Calu3 (cell line): ENCODE data around the gene SYNGR2. TPM values are rescaled to one million over a fixed set of nuclear protein-coding genes. Genes with fewer than 3 reads are reported as not detected.

Source experiments
- BruUV-seq: library from RNA; stranded (reverse); fragments of 400-500 nt; replicated peaks from 2 replicates; lab custom pipeline; 2021; lab: Mats Ljungman, UMichigan
- CTCF ChIA-PET: fragments of 300-600 bp; sonication (Branson Sonifier 250); formaldehyde crosslinking; loops from one replicate; lab custom pipeline; 2022; ENCODE audit warnings: antibody characterized with exemption; lab: Charles Lee
- DNase-seq: peaks from one replicate; pipeline ENCODE4 v3.0.0; 2022
- H3K27ac Mint-ChIP-seq: one replicate; pipeline ENCODE4 v1.8.0; 2022; ENCODE audit warnings: mixed read lengths; ENCODE audit not compliant: unreplicated experiment
- H3K27me3 Mint-ChIP-seq: one replicate; pipeline ENCODE4 v1.8.0; 2022; ENCODE audit warnings: mixed read lengths; ENCODE audit not compliant: unreplicated experiment
- H3K36me3 Mint-ChIP-seq: one replicate; pipeline ENCODE4 v1.8.0; 2022; ENCODE audit warnings: mild to moderate bottlenecking, moderate library complexity, mixed read lengths; ENCODE audit not compliant: insufficient read depth, unreplicated experiment
- H3K4me1 Mint-ChIP-seq: one replicate; pipeline ENCODE4 v1.8.0; 2022; ENCODE audit warnings: mild to moderate bottlenecking, low read depth, mixed read lengths; ENCODE audit not compliant: unreplicated experiment
- H3K4me3 Mint-ChIP-seq: one replicate; pipeline ENCODE4 v1.8.0; 2022; ENCODE audit warnings: mild to moderate bottlenecking, low read depth, moderate library complexity, mixed read lengths; ENCODE audit not compliant: unreplicated experiment
- H3K9me3 Mint-ChIP-seq: one replicate; pipeline ENCODE4 v1.8.0; 2022; ENCODE audit warnings: low read depth, mixed read lengths; ENCODE audit not compliant: unreplicated experiment
- intact Hi-C: fragments of 100-400 bp; cut with micrococcal nuclease; formaldehyde crosslinking; loops from one replicate; pipeline ENCODE4 v1.10.0; 2022; ENCODE audit not compliant: unreplicated experiment
- total RNA-seq: library from RNA; stranded (reverse); gene quantifications from 2 replicates; pipeline ENCODE4 v1.2.3, GENCODE V29; 2022
- TF ChIP-seq, protein P1 (sequence below): fragments of 200-600 bp; IDR thresholded peaks from one replicate; pipeline ENCODE4 v1.8.0; 2022; ENCODE audit warnings: antibody characterized with exemption; ENCODE audit not compliant: unreplicated experiment

SYNGR2 gene
- total RNA-seq, 1 experiment from 2014 or later: 204 TPM

DNA sequence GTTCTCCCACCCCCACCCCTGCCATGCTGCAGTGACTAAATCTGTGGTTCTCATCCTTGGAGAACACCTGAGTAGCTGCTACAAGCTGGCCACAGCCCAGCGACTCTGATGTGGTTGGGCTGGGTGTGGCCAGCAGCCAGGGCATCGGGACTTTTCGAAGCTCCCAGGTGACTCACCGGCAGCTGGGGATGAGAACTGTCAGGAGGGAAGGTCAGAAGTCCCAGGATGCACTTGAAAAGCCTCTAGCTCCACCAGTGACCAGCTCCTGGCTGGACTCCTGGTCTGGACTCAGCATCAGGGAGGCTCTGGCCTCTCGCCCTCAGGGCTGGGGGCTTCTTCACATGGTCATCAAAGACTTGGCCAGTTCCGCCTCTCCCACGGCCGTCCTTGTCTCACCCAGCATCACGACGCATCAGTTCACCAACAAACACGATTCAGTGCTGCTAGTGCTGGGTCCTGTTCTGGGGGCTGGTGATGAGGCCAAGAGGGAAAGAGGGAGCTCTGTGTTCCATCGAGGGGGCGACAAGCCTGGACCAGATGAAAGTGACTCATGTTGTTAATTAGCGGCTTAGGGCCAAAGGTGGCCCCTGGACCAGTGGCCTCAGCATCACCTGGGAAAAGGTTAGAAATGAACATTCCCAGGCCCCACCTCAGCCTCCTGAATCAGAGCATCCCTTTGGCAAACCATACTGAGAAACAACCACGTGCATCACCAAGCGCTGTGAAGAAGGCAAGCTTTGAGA, 26.1 kb upstream of the SYNGR2 start:
- H3K36me3 Mint-ChIP-seq: peaks cover 51% of the 10 kb centered on the region
- H3K4me3 Mint-ChIP-seq: no peak overlapping the region
- intact Hi-C loops: no loop called here
- H3K27me3 Mint-ChIP-seq: no peaks in the 10 kb centered on the region
- TF ChIP-seq, protein P1, sequence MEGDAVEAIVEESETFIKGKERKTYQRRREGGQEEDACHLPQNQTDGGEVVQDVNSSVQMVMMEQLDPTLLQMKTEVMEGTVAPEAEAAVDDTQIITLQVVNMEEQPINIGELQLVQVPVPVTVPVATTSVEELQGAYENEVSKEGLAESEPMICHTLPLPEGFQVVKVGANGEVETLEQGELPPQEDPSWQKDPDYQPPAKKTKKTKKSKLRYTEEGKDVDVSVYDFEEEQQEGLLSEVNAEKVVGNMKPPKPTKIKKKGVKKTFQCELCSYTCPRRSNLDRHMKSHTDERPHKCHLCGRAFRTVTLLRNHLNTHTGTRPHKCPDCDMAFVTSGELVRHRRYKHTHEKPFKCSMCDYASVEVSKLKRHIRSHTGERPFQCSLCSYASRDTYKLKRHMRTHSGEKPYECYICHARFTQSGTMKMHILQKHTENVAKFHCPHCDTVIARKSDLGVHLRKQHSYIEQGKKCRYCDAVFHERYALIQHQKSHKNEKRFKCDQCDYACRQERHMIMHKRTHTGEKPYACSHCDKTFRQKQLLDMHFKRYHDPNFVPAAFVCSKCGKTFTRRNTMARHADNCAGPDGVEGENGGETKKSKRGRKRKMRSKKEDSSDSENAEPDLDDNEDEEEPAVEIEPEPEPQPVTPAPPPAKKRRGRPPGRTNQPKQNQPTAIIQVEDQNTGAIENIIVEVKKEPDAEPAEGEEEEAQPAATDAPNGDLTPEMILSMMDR: no peak
- H3K4me1 Mint-ChIP-seq: peaks cover 68% of the 10 kb centered on the region
- no peaks in the 10 kb centered on the region for H3K9me3 Mint-ChIP-seq
- peak overlapping the region; percentile 50 for H3K27ac Mint-ChIP-seq
- CTCF ChIA-PET: interaction anchor here (0.7 to 1.4 kb wide), 6 partner anchors 9 to 311 kb away, joined by 3 to 16 read pairs (median 5); partner anchors contain the start of genes AFMID, BIRC5 and TK1
- DNase-seq: peak; percentile 87
- no TSS peak for BruUV-seq

DNA sequence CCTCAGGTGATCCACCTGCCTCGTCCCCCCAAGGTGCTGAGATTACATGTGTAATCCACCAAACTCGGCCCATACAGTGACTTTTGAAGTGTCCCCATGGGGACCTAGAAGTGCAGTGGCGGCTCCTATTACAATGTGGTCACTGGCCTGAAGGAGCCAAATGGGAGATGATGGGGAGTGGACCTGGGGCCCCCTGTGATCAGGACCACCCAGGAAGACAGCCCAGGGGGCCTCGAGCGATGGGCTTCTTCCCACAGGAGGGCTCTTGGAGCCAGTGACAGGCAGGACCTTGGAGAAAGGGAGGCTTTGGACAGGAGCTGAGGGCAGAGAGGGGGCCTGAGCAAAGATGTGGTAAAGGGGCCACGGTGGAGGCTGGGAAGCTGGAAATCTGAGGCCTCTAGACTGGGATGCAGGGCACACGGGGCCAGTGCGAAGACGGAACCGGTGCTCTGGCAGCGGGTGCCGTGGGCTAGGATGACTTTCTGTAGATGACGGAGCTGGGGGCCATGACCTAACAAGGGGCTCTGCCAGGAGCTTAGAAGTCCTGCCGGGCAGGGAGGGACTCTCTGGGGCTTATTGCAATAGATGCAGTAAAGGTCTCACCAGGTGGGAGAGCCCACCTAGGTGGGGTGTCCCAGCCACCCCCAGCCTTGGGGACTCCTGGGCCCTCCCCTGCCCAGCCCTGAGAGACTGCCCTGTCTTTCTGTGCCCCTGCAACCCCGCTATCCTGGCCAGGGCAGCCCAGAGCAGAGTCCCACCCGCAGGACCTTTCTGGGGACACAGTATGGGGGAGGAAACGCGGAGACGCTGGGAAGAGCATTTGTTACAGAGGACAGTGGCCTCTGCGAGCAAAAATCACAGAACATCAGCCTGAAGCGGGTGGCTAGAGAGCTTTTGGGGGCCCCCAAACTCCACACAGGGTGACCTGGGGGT, 24.9 kb upstream of the SYNGR2 start:
- no peak for DNase-seq
- Mint-ChIP-seq H3K27ac (peak overlapping the region; percentile 74), H3K9me3 (no peaks in the 10 kb centered on the region), H3K4me1 (peaks cover 74% of the 10 kb centered on the region), H3K4me3 (no peak overlapping the region), H3K36me3 (peaks cover 53% of the 10 kb centered on the region), H3K27me3 (no peaks in the 10 kb centered on the region)
- intact Hi-C loops: no loop called here
- TF ChIP-seq, protein P1: no peak
- BruUV-seq: no TSS peak
- CTCF ChIA-PET: interaction anchor here (0.6 to 1.4 kb wide), 4 partner anchors 15 to 614 kb away, joined by 3 to 6 read pairs (median 6); partner anchors contain the start of gene TMC6

DNA sequence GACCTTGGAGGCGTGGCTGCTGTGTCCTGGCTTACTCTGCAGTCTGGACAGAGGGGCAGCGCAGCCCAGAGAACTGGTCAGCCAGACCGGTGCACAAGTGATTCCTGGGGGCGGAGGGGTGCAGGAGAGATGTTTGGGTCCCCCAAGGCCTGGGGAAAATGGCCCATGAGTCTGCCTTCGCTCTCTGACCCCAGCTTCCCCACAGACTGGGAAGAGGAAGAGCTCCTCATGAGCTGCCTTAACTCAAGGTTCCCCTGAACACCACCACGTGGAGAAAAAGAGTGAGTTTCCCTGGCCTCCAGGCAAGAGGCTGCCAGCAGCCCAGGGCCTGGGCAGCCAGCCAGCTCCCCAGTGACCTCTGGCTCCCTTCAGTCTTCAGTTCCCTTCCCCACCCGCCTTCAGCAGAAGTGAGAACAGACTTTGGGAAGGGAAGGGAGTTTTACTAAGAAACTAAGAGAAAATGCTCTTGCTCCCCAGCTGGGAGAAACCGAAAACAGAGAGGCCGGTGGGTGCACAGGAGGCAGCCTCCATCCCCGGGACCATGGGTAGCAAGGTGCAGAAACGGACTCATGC, 24.1 kb upstream of the SYNGR2 start:
- BruUV-seq: no TSS peak
- Mint-ChIP-seq H3K9me3 (no peaks in the 10 kb centered on the region), H3K36me3 (peaks cover 47% of the 10 kb centered on the region), H3K4me1 (peaks cover 74% of the 10 kb centered on the region), H3K27me3 (no peaks in the 10 kb centered on the region), H3K4me3 (peak overlapping the region; percentile 37), H3K27ac (peak overlapping the region; percentile 74)
- TF ChIP-seq, protein P1: no peak
- CTCF ChIA-PET: interaction anchor here (0.6 to 1.5 kb wide), 10 partner anchors 9 to 613 kb away, joined by 3 to 6 read pairs (median 4); partner anchors contain the start of genes AFMID, TK1 and TMC6
- intact Hi-C loops: no loop called here
- DNase-seq: peak; percentile 86
